NCI-H2196 treated with DMSO at 0.1 percent for 48 hours (cell line): ENCODE results near the gene RNF103.
A peak's percentile ranks its signal among the peaks of the same experiment; 100 is the strongest.

Experiments
- DNase-seq: peaks from one replicate; lab custom pipeline; 2025; ENCODE audit not compliant: unreplicated experiment; lab: John Stamatoyannopoulos, UW

RNF103 gene

DNA sequence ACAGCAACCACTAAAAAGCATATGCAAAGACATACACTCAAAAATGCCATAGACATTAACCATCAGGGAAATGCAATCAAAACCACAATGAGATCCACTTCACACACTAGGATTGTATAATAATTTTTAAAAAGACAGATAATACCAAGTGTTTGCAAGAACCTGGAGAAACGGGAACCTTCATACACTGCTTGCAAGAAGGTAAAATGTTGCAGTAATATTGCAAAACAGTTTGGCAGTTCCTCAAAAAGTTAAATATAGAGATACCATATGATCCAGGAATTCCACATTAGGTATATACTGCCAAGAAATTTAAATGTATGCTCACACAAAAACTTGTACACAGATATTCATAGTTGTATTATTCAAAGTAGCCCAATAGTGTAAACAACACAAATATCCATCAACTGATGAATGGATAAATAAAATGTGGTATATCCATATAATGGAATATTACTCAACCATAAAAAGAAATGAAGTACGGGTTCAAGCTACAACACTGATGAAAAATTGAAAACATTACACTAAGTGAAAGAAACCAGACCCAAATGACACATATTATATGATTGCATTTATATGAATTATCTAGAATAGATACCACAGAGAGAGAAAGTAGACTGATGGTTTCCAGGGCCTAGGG lies 45.7 kb downstream of the RNF103 start:
- DNase-seq: no peak

- no peak for DNase-seq
Observed at GRCh38 chr2:86570059-86570458, 53.6 kb downstream of the RNF103 start.

GRCh38 chr2:86566821-86567190 lies 56.9 kb downstream of the RNF103 start:
- DNase-seq: no peak

DNA sequence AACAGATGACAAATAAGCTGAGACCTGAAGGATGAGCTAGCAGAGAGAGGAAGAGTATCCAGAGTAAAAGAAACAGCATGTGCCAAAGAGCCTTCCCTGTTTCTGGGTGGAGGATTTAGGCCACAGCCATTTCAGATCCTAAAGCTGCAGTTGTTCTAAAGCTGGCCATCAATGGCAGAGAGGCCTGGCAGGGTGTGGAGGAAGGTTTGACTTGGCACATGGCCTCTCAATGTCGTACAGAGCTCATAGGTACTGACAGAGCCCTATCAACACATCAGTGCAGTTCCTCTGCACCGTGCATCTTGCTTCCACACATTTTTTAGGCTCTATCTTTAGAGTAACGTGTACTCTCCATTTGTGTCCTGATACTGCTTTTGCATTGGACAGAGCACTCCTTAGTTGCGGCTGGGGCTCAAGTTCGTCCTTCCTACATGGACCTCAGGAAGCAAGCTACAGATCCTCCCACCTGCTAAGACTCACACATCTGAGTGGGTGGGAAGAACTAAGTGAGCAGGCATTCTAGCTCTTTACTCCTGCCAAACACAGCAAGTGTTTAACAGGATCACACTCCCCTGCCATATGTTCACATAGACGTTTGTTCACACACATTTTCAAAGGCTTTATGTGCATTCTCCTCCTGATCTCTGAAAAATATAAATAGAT lies 57.4 kb downstream of the RNF103 start:
- no peak for DNase-seq

DNA sequence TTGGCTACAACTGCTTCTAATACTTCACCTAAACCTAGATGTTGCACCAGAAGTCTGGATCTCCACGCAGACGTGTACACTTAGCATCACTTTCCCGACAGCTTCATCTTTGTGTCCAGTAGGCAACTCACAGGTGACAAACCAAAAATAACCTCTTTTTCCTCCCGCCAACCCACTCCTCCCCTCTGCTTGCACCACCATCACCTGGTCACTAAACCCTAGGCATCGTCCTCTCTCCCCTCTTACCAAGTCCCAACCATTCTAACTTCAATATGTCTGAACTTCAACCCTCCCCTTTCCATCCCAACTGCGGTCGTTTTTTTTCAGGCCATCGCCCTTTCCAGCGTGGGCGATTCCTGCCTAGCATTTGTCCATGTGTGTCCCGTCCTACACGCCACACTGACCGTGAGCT lies 60.0 kb downstream of the RNF103 start:
- DNase-seq: no peak

DNA sequence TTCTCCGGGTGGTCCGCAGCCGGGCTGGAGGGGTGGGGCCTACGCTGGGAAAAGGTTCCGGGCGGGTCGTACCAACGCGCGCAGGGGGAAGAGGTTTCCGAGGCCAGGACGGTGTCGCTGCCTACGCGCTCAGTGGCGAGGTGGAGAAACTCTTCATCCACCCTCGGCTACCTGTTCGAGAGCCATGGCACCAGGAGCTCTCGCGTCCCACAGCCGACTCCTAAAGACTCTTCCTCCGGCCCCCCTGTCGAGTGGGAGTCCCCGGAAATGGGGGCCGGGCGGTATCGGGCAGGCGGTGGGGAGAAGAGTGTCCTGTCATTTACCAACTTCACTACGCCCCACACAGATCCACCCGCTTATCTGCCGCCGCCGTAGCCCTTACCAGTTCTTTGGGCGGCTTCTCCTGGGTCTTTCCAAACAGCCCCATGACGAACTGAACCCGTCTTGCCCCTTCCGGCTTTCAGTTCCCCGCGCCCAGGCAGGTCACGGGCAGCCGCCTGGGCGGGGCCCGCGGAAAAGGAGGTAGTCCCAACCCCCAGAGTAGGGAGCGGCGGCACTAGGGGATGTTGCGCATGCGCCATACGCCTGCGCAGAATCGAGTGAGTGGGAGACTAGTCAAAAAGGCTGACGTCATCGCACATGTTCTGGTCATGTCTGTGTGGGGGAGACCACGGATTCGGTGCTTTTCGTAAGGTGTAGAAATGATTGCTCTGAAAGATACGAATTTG lies 60.6 kb downstream of the RNF103 start, which contains the start of gene CHMP3:
Gene CHMP3, minus strand, starts transcription at position 522 of the 728 bp plus-strand sequence. Its CDS starts 95 bp downstream, at position 427.
- peak; percentile 67 for DNase-seq

GRCh38 chr2:86562485-86562921 lies 61.2 kb downstream of the RNF103 start:
- DNase-seq: no peak

DNA sequence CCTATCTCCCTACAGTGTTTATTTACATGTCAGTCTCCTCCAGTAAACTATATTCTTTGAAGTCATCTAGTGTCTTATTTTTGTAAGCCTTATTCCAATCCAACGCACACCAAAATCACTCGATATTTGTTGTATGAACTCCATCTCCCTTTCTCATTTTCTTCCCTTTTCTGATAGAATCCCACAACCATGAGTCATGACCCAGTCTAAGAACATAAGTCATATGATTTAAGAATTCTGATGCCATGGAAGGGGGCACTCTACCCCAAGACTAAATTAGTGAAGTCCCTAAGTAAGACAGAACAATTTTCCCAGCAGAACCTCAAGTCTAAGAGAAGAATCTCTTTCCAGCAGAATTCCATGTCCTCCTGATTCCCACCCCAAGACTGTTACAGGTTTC lies 65.8 kb downstream of the RNF103 start:
- no peak for DNase-seq

GRCh38 chr2:86556508-86556907 lies 67.2 kb downstream of the RNF103 start:
- DNase-seq: no peak
